GM18508 (cell line): ENCODE measurements around the gene MAEA.

Experiments used
- ATAC-seq: cut with Tn5 transposase; IDR thresholded peaks from one replicate; pipeline ENCODE4 v1.9.1; 2021; ENCODE audit warnings: moderate number of reproducible peaks; ENCODE audit not compliant: insufficient read depth, unreplicated experiment

MAEA gene

GRCh38 chr4:1349359-1350168 is 59.9 kb downstream of the MAEA start:
- no peak for ATAC-seq

GRCh38 chr4:1350169-1350520 is 60.5 kb downstream of the MAEA start:
- no peak for ATAC-seq

GRCh38 chr4:1351854-1352566 is 62.3 kb downstream of the MAEA start:
- no peak for ATAC-seq

GRCh38 chr4:1352567-1352900 is 62.8 kb downstream of the MAEA start:
- no peak for ATAC-seq

GRCh38 chr4:1353186-1354055 is 63.7 kb downstream of the MAEA start:
- ATAC-seq: no peak

GRCh38 chr4:1354136-1354982 is 64.7 kb downstream of the MAEA start:
- ATAC-seq: no peak

- ATAC-seq: no peak
These were observed 65.2 kb downstream of the MAEA start for GRCh38 chr4:1354983-1355275.

- no peak for ATAC-seq
These were observed 65.7 kb downstream of the MAEA start for GRCh38 chr4:1355378-1355777.

- no peak for ATAC-seq
These were observed 66.7 kb downstream of the MAEA start for GRCh38 chr4:1356181-1356998.

- ATAC-seq: no peak
These were observed 67.9 kb downstream of the MAEA start for GRCh38 chr4:1357356-1358248.

GRCh38 chr4:1358421-1359143 is 68.9 kb downstream of the MAEA start:
- no peak for ATAC-seq

- ATAC-seq: no peak
These were observed 69.4 kb downstream of the MAEA start for GRCh38 chr4:1359144-1359501.

- no peak for ATAC-seq
These were observed 70.3 kb downstream of the MAEA start for GRCh38 chr4:1359976-1360375.

- no peak for ATAC-seq
These were observed 71.0 kb downstream of the MAEA start for GRCh38 chr4:1360423-1361283.

GRCh38 chr4:1361431-1361830 is 71.7 kb downstream of the MAEA start:
- no peak for ATAC-seq

GRCh38 chr4:1362046-1362445 is 72.4 kb downstream of the MAEA start:
- no peak for ATAC-seq

- no peak for ATAC-seq
These were observed 72.8 kb downstream of the MAEA start for GRCh38 chr4:1362521-1362920.
